AG08396 (cell line): ENCODE measurements around the gene PCYT1A.
"Not testable (repeated sequence)": the region's sequence is repeated elsewhere in the genome, so short reads cannot be mapped to it uniquely, and the experiment has no call there.

Source experiments
- DNase-seq: peaks from one replicate; pipeline ENCODE4 v3.0.0; 2012; ENCODE audit warnings: low spot score, mixed read lengths

PCYT1A gene

GRCh38 chr3:196287440-196288140, at the start of gene PCYT1A:
PCYT1A (minus strand) TSS chr3:196287726; CDS start chr3:196270531, 17,195 bp downstream.
- DNase-seq = peak; percentile 96

GRCh38 chr3:196336319-196337145, 49.0 kb upstream of the PCYT1A start:
- DNase-seq = no peak

GRCh38 chr3:196335503-196335948, 48.0 kb upstream of the PCYT1A start:
- no peak for DNase-seq

GRCh38 chr3:196334982-196335381, 47.5 kb upstream of the PCYT1A start:
- no peak for DNase-seq

- DNase-seq = no peak
Measured at GRCh38 chr3:196332168-196332567, 44.6 kb upstream of the PCYT1A start.

- DNase-seq = no peak
Measured at GRCh38 chr3:196327405-196327804, 39.9 kb upstream of the PCYT1A start.

GRCh38 chr3:196326936-196327335, 39.4 kb upstream of the PCYT1A start:
- no peak for DNase-seq

- no peak for DNase-seq
Measured at GRCh38 chr3:196323691-196324090, 36.2 kb upstream of the PCYT1A start.

- no peak for DNase-seq
Measured at GRCh38 chr3:196323016-196323415, 35.5 kb upstream of the PCYT1A start.

- DNase-seq = no peak
Measured at GRCh38 chr3:196321162-196321561, 33.6 kb upstream of the PCYT1A start.

- no peak for DNase-seq
Measured at GRCh38 chr3:196320137-196320536, 32.6 kb upstream of the PCYT1A start.

GRCh38 chr3:196317687-196318467, 30.4 kb upstream of the PCYT1A start, which contains the start of gene DYNLT2B:
DYNLT2B (minus strand) TSS chr3:196318240; CDS start chr3:196318152, 88 bp downstream.
- peak; percentile 100 for DNase-seq

GRCh38 chr3:196316799-196317686, 29.5 kb upstream of the PCYT1A start:
- DNase-seq = not testable (repeated sequence)

GRCh38 chr3:196315821-196316220, 28.3 kb upstream of the PCYT1A start:
- no peak for DNase-seq

- no peak for DNase-seq
Measured at GRCh38 chr3:196314597-196314996, 27.1 kb upstream of the PCYT1A start.

- not testable (repeated sequence) for DNase-seq
Measured at GRCh38 chr3:196314086-196314485, 26.6 kb upstream of the PCYT1A start.

- DNase-seq = not testable (repeated sequence)
Measured at GRCh38 chr3:196302960-196303359, 15.4 kb upstream of the PCYT1A start.

- DNase-seq = not testable (repeated sequence)
Measured at GRCh38 chr3:196302551-196302950, 15.0 kb upstream of the PCYT1A start.

GRCh38 chr3:196298521-196298920, 11.0 kb upstream of the PCYT1A start:
- DNase-seq = no peak

GRCh38 chr3:196292286-196292923, 4.9 kb upstream of the PCYT1A start:
- DNase-seq = no peak

- no peak for DNase-seq
Measured at GRCh38 chr3:196288141-196288460, 575 bp upstream of the PCYT1A start.
